Measurements from ENCODE around the gene C18orf63.

Gene C18orf63

DNA sequence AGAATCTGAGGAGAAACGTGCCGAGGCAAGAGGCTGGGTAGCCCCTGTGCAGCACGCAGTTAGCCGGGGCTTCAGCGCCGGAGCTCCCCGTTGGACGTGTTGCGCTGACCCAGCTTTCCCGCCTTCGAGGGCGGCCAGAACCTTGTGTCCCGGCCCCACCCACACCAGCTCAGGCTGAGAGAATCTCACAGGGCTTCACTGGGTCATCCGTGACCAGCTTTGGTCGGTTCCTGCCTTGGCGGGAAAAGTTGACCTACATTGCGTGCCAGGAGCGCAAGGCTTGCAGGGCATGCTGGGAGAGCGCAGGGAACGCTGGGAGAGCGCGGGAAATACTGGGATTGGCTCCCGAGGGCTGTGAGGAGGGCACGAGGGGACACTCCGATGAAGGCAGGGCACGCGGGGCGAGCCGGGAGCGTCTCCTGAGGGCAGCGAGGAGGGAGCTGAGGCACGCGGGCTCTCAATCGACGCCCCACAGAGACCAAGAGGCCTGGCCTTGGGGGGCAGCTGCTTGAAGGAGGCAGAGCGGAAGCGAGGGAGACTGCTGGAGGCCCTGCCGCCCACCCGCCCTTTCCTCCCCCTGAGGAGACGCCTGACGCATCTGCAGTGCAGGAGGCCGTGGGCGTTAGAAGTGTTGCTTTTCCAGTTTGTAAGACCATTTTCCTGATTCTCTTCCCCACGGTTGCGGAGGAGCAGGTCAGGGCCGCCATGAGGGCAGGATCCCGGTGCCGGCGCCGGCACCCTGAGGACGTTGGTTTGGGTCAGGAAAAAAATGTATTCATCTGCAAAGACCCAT is at the start of gene C18orf63:
Gene C18orf63 (plus strand): TSS at position 376 of the 793 bp plus-strand sequence. CDS start 2,027 bp downstream, outside the sequence.
- Histone ChIP-seq H3K27ac (no peak within 1 kb of the TSS), H3K4me2 (no peak within 1 kb of the TSS), H4K20me1 (ENCODE audit: insufficient read depth) (no peaks in the 10 kb centered on the region), H3K4me1 (ENCODE audit: low read depth, poor library complexity, severe bottlenecking) (no peaks in the 10 kb centered on the region), H3K4me3 (IDR thresholded peaks at IDR 0.05; ENCODE audit: insufficient read depth, low read depth, low read length) (no peak within 1 kb of the TSS), H3K9ac (no peak within 1 kb of the TSS), H3K27me3 (ENCODE audit: insufficient read depth, low read depth) (no peaks in the 10 kb centered on the region), H2AFZ (ENCODE audit: low read depth) (no peak within 1 kb of the TSS), H3K36me3 (ENCODE audit: insufficient read depth) (no peaks in the 10 kb centered on the region), H3K79me2 (ENCODE audit: insufficient read depth, low read depth) (no peaks in the 10 kb centered on the region)
- TF ChIP-seq, protein P1, sequence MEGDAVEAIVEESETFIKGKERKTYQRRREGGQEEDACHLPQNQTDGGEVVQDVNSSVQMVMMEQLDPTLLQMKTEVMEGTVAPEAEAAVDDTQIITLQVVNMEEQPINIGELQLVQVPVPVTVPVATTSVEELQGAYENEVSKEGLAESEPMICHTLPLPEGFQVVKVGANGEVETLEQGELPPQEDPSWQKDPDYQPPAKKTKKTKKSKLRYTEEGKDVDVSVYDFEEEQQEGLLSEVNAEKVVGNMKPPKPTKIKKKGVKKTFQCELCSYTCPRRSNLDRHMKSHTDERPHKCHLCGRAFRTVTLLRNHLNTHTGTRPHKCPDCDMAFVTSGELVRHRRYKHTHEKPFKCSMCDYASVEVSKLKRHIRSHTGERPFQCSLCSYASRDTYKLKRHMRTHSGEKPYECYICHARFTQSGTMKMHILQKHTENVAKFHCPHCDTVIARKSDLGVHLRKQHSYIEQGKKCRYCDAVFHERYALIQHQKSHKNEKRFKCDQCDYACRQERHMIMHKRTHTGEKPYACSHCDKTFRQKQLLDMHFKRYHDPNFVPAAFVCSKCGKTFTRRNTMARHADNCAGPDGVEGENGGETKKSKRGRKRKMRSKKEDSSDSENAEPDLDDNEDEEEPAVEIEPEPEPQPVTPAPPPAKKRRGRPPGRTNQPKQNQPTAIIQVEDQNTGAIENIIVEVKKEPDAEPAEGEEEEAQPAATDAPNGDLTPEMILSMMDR (conservative IDR thresholded peaks at IDR 0.05; ENCODE audit: low read depth, low read length): no peak

DNA sequence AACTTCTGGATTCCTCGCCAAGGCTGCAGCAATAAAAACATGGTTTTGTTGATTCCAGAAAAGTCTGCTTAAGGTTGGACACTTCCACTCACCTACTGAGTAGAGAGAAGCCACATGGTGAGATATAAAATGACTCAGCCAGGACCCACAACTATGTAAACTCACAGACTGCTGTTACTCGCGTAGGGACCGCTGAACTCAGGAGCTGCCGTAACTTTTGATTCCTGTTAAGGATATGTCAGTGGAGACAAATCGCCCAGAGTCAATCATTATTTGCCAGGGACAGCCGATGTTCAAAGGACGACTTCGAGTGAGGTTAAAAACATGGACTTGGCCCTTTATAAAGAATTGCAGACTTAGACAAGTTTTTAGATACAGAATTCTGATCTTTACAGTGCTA is 49.5 kb upstream of the C18orf63 start:
- H3K27me3 ChIP-seq (ENCODE audit: insufficient read depth, low read depth): no peaks in the 10 kb centered on the region
- no peak overlapping the region for H3K4me2 ChIP-seq
- TF ChIP-seq, protein P1 (conservative IDR thresholded peaks at IDR 0.05; ENCODE audit: low read depth, low read length): no peak
- no peaks in the 10 kb centered on the region for H3K36me3 ChIP-seq (ENCODE audit: insufficient read depth)
- H3K9ac ChIP-seq: no peak overlapping the region
- H3K27ac ChIP-seq: no peak overlapping the region
- no peaks in the 10 kb centered on the region for H3K79me2 ChIP-seq (ENCODE audit: insufficient read depth, low read depth)
- no peaks in the 10 kb centered on the region for H3K4me1 ChIP-seq (ENCODE audit: low read depth, poor library complexity, severe bottlenecking)
- no peak overlapping the region for H3K4me3 ChIP-seq (IDR thresholded peaks at IDR 0.05; ENCODE audit: insufficient read depth, low read depth, low read length)
- no peaks in the 10 kb centered on the region for H4K20me1 ChIP-seq (ENCODE audit: insufficient read depth)
- H2AFZ ChIP-seq (ENCODE audit: low read depth): no peak overlapping the region

DNA sequence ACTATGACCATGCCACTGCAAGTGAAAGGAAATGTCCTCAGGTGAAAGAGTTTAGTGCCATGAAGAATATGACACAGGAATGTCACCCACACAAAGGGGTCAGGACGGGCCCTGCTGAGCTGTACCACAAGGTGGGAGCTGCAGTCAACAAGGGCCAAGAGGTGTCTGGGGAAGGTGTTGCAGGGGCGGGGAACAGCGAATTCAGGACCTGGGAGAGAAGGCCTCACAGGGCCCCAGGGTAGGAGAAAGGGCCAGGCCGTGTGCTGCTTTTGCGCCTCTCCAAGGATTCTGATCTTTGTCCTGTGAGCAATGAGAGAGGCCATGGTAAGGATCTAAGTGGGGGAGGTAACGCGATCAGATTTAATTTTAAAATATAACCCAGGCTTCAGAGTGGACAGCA is 47.5 kb upstream of the C18orf63 start:
- Histone ChIP-seq H3K4me1 (ENCODE audit: low read depth, poor library complexity, severe bottlenecking) (no peaks in the 10 kb centered on the region), H4K20me1 (ENCODE audit: insufficient read depth) (no peaks in the 10 kb centered on the region), H3K79me2 (ENCODE audit: insufficient read depth, low read depth) (no peaks in the 10 kb centered on the region; the same call in 1 of the 2 replicates), H3K4me2 (no peak overlapping the region), H3K27ac (no peak overlapping the region), H3K9ac (no peak overlapping the region), H3K4me3 (IDR thresholded peaks at IDR 0.05; ENCODE audit: insufficient read depth, low read depth, low read length) (no peak overlapping the region), H3K27me3 (ENCODE audit: insufficient read depth, low read depth) (no peaks in the 10 kb centered on the region), H2AFZ (ENCODE audit: low read depth) (no peak overlapping the region), H3K36me3 (ENCODE audit: insufficient read depth) (no peaks in the 10 kb centered on the region)
- TF ChIP-seq, protein P1 (conservative IDR thresholded peaks at IDR 0.05; ENCODE audit: low read depth, low read length): no peak

DNA sequence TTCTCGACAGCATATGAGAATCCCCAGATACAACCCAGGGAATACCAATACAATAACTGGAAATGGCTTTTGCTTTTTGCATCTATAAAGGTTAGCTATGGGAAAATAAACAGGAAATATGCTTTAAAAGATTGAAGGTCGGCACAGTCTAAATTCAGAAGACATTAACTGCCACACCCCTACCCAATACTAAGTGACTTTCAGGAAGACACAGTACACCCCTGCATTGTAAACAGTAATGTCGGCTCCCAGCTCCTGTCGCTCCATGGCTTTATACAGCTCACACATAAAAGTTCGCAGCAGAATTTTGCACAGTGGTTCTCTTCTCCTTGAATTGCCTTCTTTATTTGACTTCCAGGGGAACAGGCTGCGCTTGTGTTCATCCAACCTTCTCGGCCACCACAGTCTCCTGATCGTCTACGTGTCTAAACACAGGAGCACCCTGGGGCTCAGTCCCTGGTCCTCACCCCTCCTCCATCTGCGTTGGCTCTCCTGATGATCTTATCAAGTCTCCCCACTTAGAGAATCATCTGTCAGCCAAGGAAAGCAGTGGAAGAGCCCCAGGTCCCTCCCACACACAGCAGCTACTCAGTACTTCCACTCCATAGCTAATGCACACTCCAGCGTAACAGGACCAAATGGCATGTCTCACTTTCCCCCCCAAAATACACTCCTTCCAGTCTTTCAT is 46.6 kb upstream of the C18orf63 start:
- H3K4me1 ChIP-seq (ENCODE audit: low read depth, poor library complexity, severe bottlenecking): no peaks in the 10 kb centered on the region

More for the DNA sequence above, 46.6 kb upstream of the C18orf63 start:
- Histone ChIP-seq H4K20me1 (ENCODE audit: insufficient read depth) (no peaks in the 10 kb centered on the region), H3K9ac (no peak overlapping the region), H3K4me3 (IDR thresholded peaks at IDR 0.05; ENCODE audit: insufficient read depth, low read depth, low read length) (no peak overlapping the region), H2AFZ (ENCODE audit: low read depth) (no peak overlapping the region), H3K27me3 (ENCODE audit: insufficient read depth, low read depth) (no peaks in the 10 kb centered on the region), H3K79me2 (ENCODE audit: insufficient read depth, low read depth) (no peaks in the 10 kb centered on the region; the same call in 1 of the 2 replicates), H3K27ac (no peak overlapping the region), H3K4me2 (no peak overlapping the region), H3K36me3 (ENCODE audit: insufficient read depth) (no peaks in the 10 kb centered on the region)
- TF ChIP-seq, protein P1 (conservative IDR thresholded peaks at IDR 0.05; ENCODE audit: low read depth, low read length): no peak

All from KMS-11 (cell line).